ENCODE measurements around the gene DOK7.
"Not testable (repeated sequence)": the region's sequence is repeated elsewhere in the genome, so short reads cannot be mapped to it uniquely, and the experiment has no call there.

Gene DOK7

GRCh38 chr4:3533423-3533820 lies 70.3 kb downstream of the DOK7 start:
- DNase-seq (ENCODE audit: low read depth), result no peak

GRCh38 chr4:3535812-3536211 lies 72.7 kb downstream of the DOK7 start:
- not testable (repeated sequence) for DNase-seq (ENCODE audit: low read depth)

- not testable (repeated sequence) for DNase-seq (ENCODE audit: low read depth)
Measured at GRCh38 chr4:3538906-3539305, 75.8 kb downstream of the DOK7 start.

GRCh38 chr4:3543415-3543814 lies 80.3 kb downstream of the DOK7 start:
- DNase-seq (ENCODE audit: low read depth), result not testable (repeated sequence)

Measured in stimulated activated CD8-positive, alpha-beta memory T cell treated with anti-CD3 and anti-CD28 coated beads, Interleukin-12 subunit alpha, Interleukin-12 subunit beta, amount 100 ng/mL, for 1 hour (primary cell).